WTC11 (cell line): Measurements from ENCODE around the gene LDB2. TPM values are rescaled to one million over a fixed set of nuclear protein-coding genes. Genes with fewer than 3 reads are reported as not detected.

Source experiments
- ATAC-seq: fragments of 200-7000 bp; cut with Tn5 transposase; 2 replicates; pipeline ENCODE4 v1.10.0; 2021; ENCODE audit warnings: mild to moderate bottlenecking, moderate library complexity
- CTCF ChIA-PET: fragments of 300-600 bp; sonication (Branson Sonifier 250); formaldehyde crosslinking; loops from one replicate; lab custom pipeline; 2021; ENCODE audit warnings: antibody characterized with exemption; lab: Charles Lee
- POLR2A ChIA-PET: fragments of 350-600 bp; sonication (Branson Sonifier 250); formaldehyde crosslinking; loops from one replicate; lab custom pipeline; 2021; ENCODE audit warnings: antibody characterized with exemption; lab: Charles Lee
- DNase-seq: peaks from one replicate; pipeline ENCODE4 v3.0.0; 2021; ENCODE audit warnings: low spot score
- H3K27ac Mint-ChIP-seq: 2 replicates; pipeline ENCODE4 v1.8.0; 2021; ENCODE audit warnings: mixed read lengths
- H3K27me3 Mint-ChIP-seq: 2 replicates; pipeline ENCODE4 v1.8.0; 2021; ENCODE audit warnings: low read depth, mild to moderate bottlenecking, moderate library complexity, mixed read lengths
- H3K36me3 Mint-ChIP-seq: 2 replicates; pipeline ENCODE4 v1.8.0; 2021; ENCODE audit warnings: mixed read lengths
- H3K4me1 Mint-ChIP-seq: 2 replicates; pipeline ENCODE4 v1.8.0; 2022; ENCODE audit warnings: mixed read lengths
- H3K4me3 Mint-ChIP-seq: 2 replicates; pipeline ENCODE4 v1.8.0; 2021; ENCODE audit warnings: mild to moderate bottlenecking, moderate library complexity, mixed read lengths
- H3K9me3 Mint-ChIP-seq: 2 replicates; pipeline ENCODE4 v1.8.0; 2021; ENCODE audit warnings: mixed read lengths
- AR ChIP-seq: fragments of 250-450 bp; sonication (Bioruptor Pico); IDR thresholded peaks from 2 replicates; pipeline ENCODE4 v1.9.0; 2021; ENCODE audit warnings: mild to moderate bottlenecking
- E2F5 ChIP-seq: sonication (generic); formaldehyde crosslinking; IDR thresholded peaks from 2 replicates; pipeline ENCODE4 v1.8.1; 2022; ENCODE audit warnings: mild to moderate bottlenecking, moderate library complexity, missing genetic modification reagents
- ELF4 ChIP-seq: sonication (generic); formaldehyde crosslinking; IDR thresholded peaks from 2 replicates; pipeline ENCODE4 v1.8.1; 2022; ENCODE audit warnings: low read depth, mild to moderate bottlenecking, moderate library complexity, missing genetic modification reagents
- ERG ChIP-seq: fragments of 250-450 bp; sonication (Bioruptor Pico); IDR thresholded peaks from 2 replicates; pipeline ENCODE4 v1.8.0; 2021; ENCODE audit warnings: mild to moderate bottlenecking
- FOXP4 ChIP-seq: sonication (generic); formaldehyde crosslinking; IDR thresholded peaks from 2 replicates; pipeline ENCODE4 v1.8.0; 2022; ENCODE audit warnings: mild to moderate bottlenecking, missing genetic modification reagents
- GTF2I ChIP-seq: fragments of 250-450 bp; sonication (Bioruptor Pico); conservative IDR thresholded peaks from 2 replicates; pipeline ENCODE4 v1.4.0; 2021; ENCODE audit warnings: mild to moderate bottlenecking
- IRF2 ChIP-seq: sonication (generic); formaldehyde crosslinking; IDR thresholded peaks from 2 replicates; pipeline ENCODE4 v1.8.0; 2022; ENCODE audit warnings: low read depth, missing genetic modification reagents, borderline replicate concordance
- JAZF1 ChIP-seq: fragments of 250-450 bp; sonication (Bioruptor Pico); IDR thresholded peaks from 2 replicates; pipeline ENCODE4 v1.9.0; 2021; ENCODE audit warnings: moderate library complexity, mild to moderate bottlenecking, inconsistent platforms
- RELA ChIP-seq: sonication (generic); formaldehyde crosslinking; IDR thresholded peaks from 2 replicates; pipeline ENCODE4 v1.8.1; 2022; ENCODE audit warnings: missing genetic modification reagents, mild to moderate bottlenecking, borderline replicate concordance
- TEAD1 ChIP-seq: sonication (generic); formaldehyde crosslinking; IDR thresholded peaks from 2 replicates; pipeline ENCODE4 v1.8.0; 2022; ENCODE audit warnings: mild to moderate bottlenecking, missing genetic modification reagents
- USF2 ChIP-seq: sonication (generic); formaldehyde crosslinking; IDR thresholded peaks from 2 replicates; pipeline ENCODE4 v1.8.1; 2023; ENCODE audit warnings: mild to moderate bottlenecking, missing genetic modification reagents, moderate library complexity
- ZNF121 ChIP-seq: sonication (generic); formaldehyde crosslinking; IDR thresholded peaks from 2 replicates; pipeline ENCODE4 v1.8.0; 2023; ENCODE audit warnings: missing genetic modification reagents
- ZNF263 ChIP-seq: sonication (generic); formaldehyde crosslinking; IDR thresholded peaks from 2 replicates; pipeline ENCODE4 v1.8.1; 2022; ENCODE audit warnings: low read depth, mild to moderate bottlenecking, moderate library complexity, missing genetic modification reagents
- total RNA-seq: library from RNA; stranded (reverse); gene quantifications from 3 replicates; pipeline ENCODE4 v1.2.3, GENCODE V29; 2021
- TF ChIP-seq, protein P1 (sequence below): sonication (generic); formaldehyde crosslinking; IDR thresholded peaks from 2 replicates; pipeline ENCODE4 v1.8.0; 2023; ENCODE audit warnings: missing genetic modification reagents, mild to moderate bottlenecking, borderline replicate concordance
- TF ChIP-seq, protein P2 (sequence below): fragments of 250-450 bp; sonication (Bioruptor Pico); IDR thresholded peaks from 2 replicates; pipeline ENCODE4 v1.9.0; 2021; ENCODE audit warnings: mild to moderate bottlenecking
- TF ChIP-seq, protein P3 (sequence below): fragments of 200-600 bp; IDR thresholded peaks from 2 replicates; pipeline ENCODE4 v1.8.0; 2022; ENCODE audit warnings: antibody characterized with exemption
- TF ChIP-seq, protein P4 (sequence below): sonication (generic); formaldehyde crosslinking; IDR thresholded peaks from 2 replicates; pipeline ENCODE4 v1.8.0; 2023; ENCODE audit warnings: missing genetic modification reagents

LDB2 gene
- total RNA-seq, 1 experiment from 2014 or later, result 62.4 TPM

- TF ChIP-seq USF2 (CRISPR knock-in tag) (no peak), ERG (CRISPR knock-in tag) (no peak), JAZF1 (no peak), ZNF121 (CRISPR knock-in tag) (no peak), RELA (CRISPR knock-in tag) (no peak), AR (CRISPR knock-in tag) (no peak), TEAD1 (CRISPR knock-in tag) (no peak), E2F5 (CRISPR knock-in tag) (no peak)
Measured at GRCh38 chr4:16722416-16722815, 176.0 kb downstream of the LDB2 start (continued).

GRCh38 chr4:16721613-16722291 lies 176.7 kb downstream of the LDB2 start:
- H3K27ac Mint-ChIP-seq, result no peak overlapping the region
- ATAC-seq, result no peak
- no peak overlapping the region for H3K4me3 Mint-ChIP-seq
- peaks cover 3% of the 10 kb centered on the region; the same call in 1 of the 2 replicates for H3K4me1 Mint-ChIP-seq
- H3K9me3 Mint-ChIP-seq, result peaks cover 28% of the 10 kb centered on the region
- POLR2A ChIA-PET, result interaction anchor here (0.6 kb wide), 1 partner anchor 386 kb away, joined by 8 read pairs; no protein-coding TSS in a partner anchor
- DNase-seq, result no peak
- no peaks in the 10 kb centered on the region; the same call in 1 of the 2 replicates for H3K27me3 Mint-ChIP-seq
- TF ChIP-seq FOXP4 (CRISPR knock-in tag) (no peak), ERG (CRISPR knock-in tag) (no peak), ZNF263 (no peak), IRF2 (CRISPR knock-in tag) (no peak), GTF2I (CRISPR knock-in tag) (no peak), TEAD1 (CRISPR knock-in tag) (no peak), ELF4 (no peak)
- TF ChIP-seq, protein P1, sequence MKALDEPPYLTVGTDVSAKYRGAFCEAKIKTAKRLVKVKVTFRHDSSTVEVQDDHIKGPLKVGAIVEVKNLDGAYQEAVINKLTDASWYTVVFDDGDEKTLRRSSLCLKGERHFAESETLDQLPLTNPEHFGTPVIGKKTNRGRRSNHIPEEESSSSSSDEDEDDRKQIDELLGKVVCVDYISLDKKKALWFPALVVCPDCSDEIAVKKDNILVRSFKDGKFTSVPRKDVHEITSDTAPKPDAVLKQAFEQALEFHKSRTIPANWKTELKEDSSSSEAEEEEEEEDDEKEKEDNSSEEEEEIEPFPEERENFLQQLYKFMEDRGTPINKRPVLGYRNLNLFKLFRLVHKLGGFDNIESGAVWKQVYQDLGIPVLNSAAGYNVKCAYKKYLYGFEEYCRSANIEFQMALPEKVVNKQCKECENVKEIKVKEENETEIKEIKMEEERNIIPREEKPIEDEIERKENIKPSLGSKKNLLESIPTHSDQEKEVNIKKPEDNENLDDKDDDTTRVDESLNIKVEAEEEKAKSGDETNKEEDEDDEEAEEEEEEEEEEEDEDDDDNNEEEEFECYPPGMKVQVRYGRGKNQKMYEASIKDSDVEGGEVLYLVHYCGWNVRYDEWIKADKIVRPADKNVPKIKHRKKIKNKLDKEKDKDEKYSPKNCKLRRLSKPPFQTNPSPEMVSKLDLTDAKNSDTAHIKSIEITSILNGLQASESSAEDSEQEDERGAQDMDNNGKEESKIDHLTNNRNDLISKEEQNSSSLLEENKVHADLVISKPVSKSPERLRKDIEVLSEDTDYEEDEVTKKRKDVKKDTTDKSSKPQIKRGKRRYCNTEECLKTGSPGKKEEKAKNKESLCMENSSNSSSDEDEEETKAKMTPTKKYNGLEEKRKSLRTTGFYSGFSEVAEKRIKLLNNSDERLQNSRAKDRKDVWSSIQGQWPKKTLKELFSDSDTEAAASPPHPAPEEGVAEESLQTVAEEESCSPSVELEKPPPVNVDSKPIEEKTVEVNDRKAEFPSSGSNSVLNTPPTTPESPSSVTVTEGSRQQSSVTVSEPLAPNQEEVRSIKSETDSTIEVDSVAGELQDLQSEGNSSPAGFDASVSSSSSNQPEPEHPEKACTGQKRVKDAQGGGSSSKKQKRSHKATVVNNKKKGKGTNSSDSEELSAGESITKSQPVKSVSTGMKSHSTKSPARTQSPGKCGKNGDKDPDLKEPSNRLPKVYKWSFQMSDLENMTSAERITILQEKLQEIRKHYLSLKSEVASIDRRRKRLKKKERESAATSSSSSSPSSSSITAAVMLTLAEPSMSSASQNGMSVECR (CRISPR knock-in tag), result no peak
- TF ChIP-seq, protein P2, sequence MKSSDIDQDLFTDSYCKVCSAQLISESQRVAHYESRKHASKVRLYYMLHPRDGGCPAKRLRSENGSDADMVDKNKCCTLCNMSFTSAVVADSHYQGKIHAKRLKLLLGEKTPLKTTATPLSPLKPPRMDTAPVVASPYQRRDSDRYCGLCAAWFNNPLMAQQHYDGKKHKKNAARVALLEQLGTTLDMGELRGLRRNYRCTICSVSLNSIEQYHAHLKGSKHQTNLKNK (CRISPR knock-in tag), result no peak
- TF ChIP-seq, protein P3, sequence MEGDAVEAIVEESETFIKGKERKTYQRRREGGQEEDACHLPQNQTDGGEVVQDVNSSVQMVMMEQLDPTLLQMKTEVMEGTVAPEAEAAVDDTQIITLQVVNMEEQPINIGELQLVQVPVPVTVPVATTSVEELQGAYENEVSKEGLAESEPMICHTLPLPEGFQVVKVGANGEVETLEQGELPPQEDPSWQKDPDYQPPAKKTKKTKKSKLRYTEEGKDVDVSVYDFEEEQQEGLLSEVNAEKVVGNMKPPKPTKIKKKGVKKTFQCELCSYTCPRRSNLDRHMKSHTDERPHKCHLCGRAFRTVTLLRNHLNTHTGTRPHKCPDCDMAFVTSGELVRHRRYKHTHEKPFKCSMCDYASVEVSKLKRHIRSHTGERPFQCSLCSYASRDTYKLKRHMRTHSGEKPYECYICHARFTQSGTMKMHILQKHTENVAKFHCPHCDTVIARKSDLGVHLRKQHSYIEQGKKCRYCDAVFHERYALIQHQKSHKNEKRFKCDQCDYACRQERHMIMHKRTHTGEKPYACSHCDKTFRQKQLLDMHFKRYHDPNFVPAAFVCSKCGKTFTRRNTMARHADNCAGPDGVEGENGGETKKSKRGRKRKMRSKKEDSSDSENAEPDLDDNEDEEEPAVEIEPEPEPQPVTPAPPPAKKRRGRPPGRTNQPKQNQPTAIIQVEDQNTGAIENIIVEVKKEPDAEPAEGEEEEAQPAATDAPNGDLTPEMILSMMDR, result no peak
- TF ChIP-seq, protein P4, sequence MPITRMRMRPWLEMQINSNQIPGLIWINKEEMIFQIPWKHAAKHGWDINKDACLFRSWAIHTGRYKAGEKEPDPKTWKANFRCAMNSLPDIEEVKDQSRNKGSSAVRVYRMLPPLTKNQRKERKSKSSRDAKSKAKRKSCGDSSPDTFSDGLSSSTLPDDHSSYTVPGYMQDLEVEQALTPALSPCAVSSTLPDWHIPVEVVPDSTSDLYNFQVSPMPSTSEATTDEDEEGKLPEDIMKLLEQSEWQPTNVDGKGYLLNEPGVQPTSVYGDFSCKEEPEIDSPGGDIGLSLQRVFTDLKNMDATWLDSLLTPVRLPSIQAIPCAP (CRISPR knock-in tag), result no peak
- TF ChIP-seq, all 79 proteins: peak for 0
- peaks cover 21% of the 10 kb centered on the region for H3K36me3 Mint-ChIP-seq
- CTCF ChIA-PET, result no interaction called here
